HepG2 (cell line): Measurements from ENCODE around the gene MYLK2. TPM values are rescaled to one million over a fixed set of nuclear protein-coding genes. Genes with fewer than 3 reads are reported as not detected.

Experiments
- ATAD3A ChIP-seq: sonication (generic); formaldehyde crosslinking; IDR thresholded peaks from 2 replicates; pipeline ENCODE4 v1.4.0; 2020; ENCODE audit warnings: missing genetic modification reagents
- ETV5 ChIP-seq: IDR thresholded peaks from 2 replicates; pipeline ENCODE4 v1.6.1; 2018; ENCODE audit warnings: missing biosample characterization, missing genetic modification reagents, inconsistent platforms, borderline replicate concordance
- NRL ChIP-seq: sonication (generic); formaldehyde crosslinking; IDR thresholded peaks from 2 replicates; pipeline ENCODE4 v1.5.0; 2020; ENCODE audit warnings: missing genetic modification reagents, mild to moderate bottlenecking, moderate library complexity, borderline replicate concordance
- PHF20 ChIP-seq: sonication (generic); formaldehyde crosslinking; IDR thresholded peaks from 2 replicates; pipeline ENCODE4 v1.5.0; 2020; ENCODE audit warnings: mild to moderate bottlenecking, missing genetic modification reagents
- PHF21A ChIP-seq: sonication (generic); formaldehyde crosslinking; IDR thresholded peaks from 2 replicates; pipeline ENCODE4 v1.5.0; 2020; ENCODE audit warnings: mild to moderate bottlenecking, missing genetic modification reagents
- POGZ ChIP-seq: sonication (generic); formaldehyde crosslinking; IDR thresholded peaks from 2 replicates; pipeline ENCODE4 v1.4.0; 2020; ENCODE audit warnings: mild to moderate bottlenecking, missing genetic modification reagents
- UBTF ChIP-seq: sonication (generic); formaldehyde crosslinking; IDR thresholded peaks from 2 replicates; pipeline ENCODE4 v1.4.0; 2020; ENCODE audit warnings: mild to moderate bottlenecking, missing genetic modification reagents
- ZFP41 ChIP-seq: sonication (generic); formaldehyde crosslinking; IDR thresholded peaks from 2 replicates; pipeline ENCODE4 v1.4.0; 2020; ENCODE audit warnings: mild to moderate bottlenecking, missing genetic modification reagents, borderline replicate concordance
- ZNF547 ChIP-seq: sonication (generic); formaldehyde crosslinking; IDR thresholded peaks from 2 replicates; pipeline ENCODE4 v1.5.1; 2020; ENCODE audit warnings: mild to moderate bottlenecking, missing genetic modification reagents
- ZNF614 ChIP-seq: IDR thresholded peaks from 2 replicates; pipeline ENCODE4 v1.6.1; 2018; ENCODE audit warnings: missing biosample characterization, missing genetic modification reagents, inconsistent platforms, borderline replicate concordance
- ZNF629 ChIP-seq: sonication (generic); formaldehyde crosslinking; conservative IDR thresholded peaks from 2 replicates; pipeline ENCODE4 v1.5.0; 2020; ENCODE audit warnings: missing genetic modification reagents
- polyA plus RNA-seq, 8 experiments: library from polyadenylated mRNA; depleted of rRNA in 3 of 8; stranded (reverse) in 7 of 8; unstranded in 1 of 8; fragments of >200 nt; fragmentation: Illumina TruSeq in 4 of 8; extraction: Trizol in 4 of 8; gene quantifications; 2 replicates each; pipeline versions ENCODE4 v1.2.1 to v1.2.3, GENCODE V29; 2011 to 2016; ENCODE audit warnings: low read depth in 4 of 8, missing spikeins in 1 of 8, mixed read lengths in 1 of 8; ENCODE audit not compliant: insufficient read depth in 1 of 8
- total RNA-seq, 5 experiments: library from RNA; depleted of rRNA; stranded (reverse); fragments of >200 nt; fragmentation: Illumina TruSeq; extraction: Trizol; gene quantifications; 2 replicates each; pipeline ENCODE4 v1.2.3, GENCODE V29; 2016; ENCODE audit warnings: low read depth in 1 of 5

MYLK2 gene
- total and polyA plus RNA-seq, 2 of the 13 experiments (the other 11 are each of a cell fraction or from before 2014, with no cell fraction given), result 0.27 TPM; not detected in 1

- TF ChIP-seq NRL (0 out of 2 replicates have a peak, but pooled peaks have one; percentile 22), ZNF614 (CRISPR knock-in tag) (0 out of 2 replicates have a peak, but pooled peaks have one; percentile 5), PHF20 (CRISPR knock-in tag) (0 out of 2 replicates have a peak, but pooled peaks have one; percentile 3), PHF21A (CRISPR knock-in tag) (no peak), ZNF547 (CRISPR knock-in tag) (no peak), ATAD3A (CRISPR knock-in tag) (0 out of 2 replicates have a peak, but pooled peaks have one; percentile 9), ZNF629 (peak; percentile 75; the same call in 1 of the 2 replicates), POGZ (no peak), ZFP41 (CRISPR knock-in tag) (peak; percentile 17; the same call in 1 of the 2 replicates), ETV5 (0 out of 2 replicates have a peak, but pooled peaks have one; percentile 12), UBTF (CRISPR knock-in tag) (peak; percentile 11; the same call in 1 of the 2 replicates)
These were observed 16.4 kb downstream of the MYLK2 start (continued) for GRCh38 chr20:31835554-31835953.
